Measurements from ENCODE around the gene NXPH4.

GRCh38 chr12:57237932-57238853 lies 21.6 kb downstream of the NXPH4 start:
- TF ChIP-seq POLR2AphosphoS5 (IDR thresholded peaks at IDR 0.05; ENCODE audit: borderline replicate concordance, low read depth, low read length) (no peak; the same call in 1 of the 2 replicates), EZH2 (IDR thresholded peaks at IDR 0.05) (no peak), FOXP2 (optimal IDR thresholded peaks at IDR 0.05; ENCODE audit: control extremely low read depth, extremely low read length, insufficient read depth) (no peak)

All from SK-N-MC (cell line).